ENCODE measurements around the gene SNRK. TPM values are rescaled to one million over a fixed set of nuclear protein-coding genes. Genes with fewer than 3 reads are reported as not detected.

Gene SNRK
- polyA plus RNA-seq, 3 donors = 53.7 to 56.8 (median 54.1) TPM

DNA sequence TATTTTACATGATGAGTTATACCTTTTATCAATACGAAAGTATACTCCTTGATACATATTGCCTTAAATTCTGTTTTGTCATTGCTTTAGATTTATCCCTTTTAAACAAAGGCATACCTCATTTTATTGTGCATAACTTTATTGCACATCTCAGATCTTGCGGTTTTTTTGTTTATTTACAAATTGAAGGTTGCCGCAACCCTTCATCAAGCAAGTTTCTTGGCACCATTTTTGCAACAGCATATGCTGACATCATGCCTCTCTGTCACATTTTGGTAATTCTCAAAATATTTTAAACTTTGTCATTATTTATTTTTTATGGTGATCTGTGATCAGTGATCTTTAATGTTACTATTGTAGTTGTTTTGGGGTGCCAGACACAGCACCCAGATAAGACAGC, 20.9 kb downstream of the SNRK start:
- DNase-seq (ENCODE audit: low read depth in 3 of 3, low spot score in 2 of 3) = no peak

DNA sequence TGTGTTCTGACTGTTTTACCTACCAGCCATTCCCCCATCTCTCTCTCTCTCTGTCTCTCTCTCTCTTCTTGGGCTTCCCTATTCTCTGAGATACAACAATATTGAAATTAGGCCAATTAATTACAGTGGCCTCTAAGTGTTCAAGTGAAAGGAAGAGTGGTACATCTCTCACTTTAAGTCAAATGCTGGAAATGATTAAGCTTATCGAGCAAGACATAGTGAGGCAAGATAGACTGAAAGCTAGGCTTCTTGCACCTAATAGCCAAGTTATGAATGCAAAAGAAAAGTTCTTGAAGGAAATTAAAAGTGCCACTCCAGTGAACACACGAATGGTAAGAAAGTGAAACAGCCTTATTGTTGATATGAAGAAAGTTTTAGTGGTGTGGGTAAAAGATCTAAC, 21.3 kb downstream of the SNRK start:
- no peak for DNase-seq (ENCODE audit: low read depth in 3 of 3, low spot score in 2 of 3)

DNA sequence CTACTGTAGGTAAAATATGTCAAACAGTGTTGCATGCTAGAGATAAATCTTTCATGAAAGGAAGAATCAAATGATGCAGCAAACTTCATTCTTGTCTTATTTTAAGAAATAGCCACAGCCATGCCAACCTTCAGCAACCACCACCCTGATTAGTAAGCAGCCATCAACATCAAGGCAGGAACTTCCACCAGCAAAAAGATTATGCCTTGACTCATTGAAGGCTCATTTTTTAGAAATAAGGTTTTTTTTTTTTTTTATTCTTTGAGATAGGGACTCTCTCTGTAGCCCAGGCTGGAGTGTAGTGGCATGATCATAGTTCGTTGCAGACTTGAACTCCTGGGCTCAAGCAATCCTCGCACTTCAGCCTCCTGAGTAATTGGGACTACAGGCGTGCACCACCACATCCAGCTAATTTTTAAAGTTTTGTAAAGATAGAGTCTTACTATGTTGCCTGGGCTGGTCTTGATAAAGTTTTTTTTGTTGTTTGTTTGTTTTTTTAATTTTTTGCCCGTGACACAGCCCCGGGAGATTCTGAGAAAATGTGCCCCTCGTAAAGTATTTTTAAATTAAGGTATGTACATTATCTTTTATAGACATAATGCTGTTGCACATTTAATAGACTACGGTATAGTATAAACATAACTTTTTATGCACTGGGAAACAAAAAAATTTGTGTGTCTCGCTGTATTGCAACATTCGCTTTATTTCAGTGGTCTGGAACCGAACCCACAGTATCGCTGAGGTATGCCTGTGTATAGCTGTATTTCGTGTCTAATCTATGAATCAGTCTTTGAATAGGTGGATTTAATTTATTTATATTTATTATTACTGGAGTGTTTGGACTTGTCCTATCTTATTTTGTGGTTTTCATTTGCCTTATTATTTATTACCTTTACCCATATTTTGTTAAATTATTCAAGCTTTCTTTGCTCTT, 23.3 kb downstream of the SNRK start:
- no peak for DNase-seq (ENCODE audit: low read depth in 3 of 3, low spot score in 2 of 3)

DNA sequence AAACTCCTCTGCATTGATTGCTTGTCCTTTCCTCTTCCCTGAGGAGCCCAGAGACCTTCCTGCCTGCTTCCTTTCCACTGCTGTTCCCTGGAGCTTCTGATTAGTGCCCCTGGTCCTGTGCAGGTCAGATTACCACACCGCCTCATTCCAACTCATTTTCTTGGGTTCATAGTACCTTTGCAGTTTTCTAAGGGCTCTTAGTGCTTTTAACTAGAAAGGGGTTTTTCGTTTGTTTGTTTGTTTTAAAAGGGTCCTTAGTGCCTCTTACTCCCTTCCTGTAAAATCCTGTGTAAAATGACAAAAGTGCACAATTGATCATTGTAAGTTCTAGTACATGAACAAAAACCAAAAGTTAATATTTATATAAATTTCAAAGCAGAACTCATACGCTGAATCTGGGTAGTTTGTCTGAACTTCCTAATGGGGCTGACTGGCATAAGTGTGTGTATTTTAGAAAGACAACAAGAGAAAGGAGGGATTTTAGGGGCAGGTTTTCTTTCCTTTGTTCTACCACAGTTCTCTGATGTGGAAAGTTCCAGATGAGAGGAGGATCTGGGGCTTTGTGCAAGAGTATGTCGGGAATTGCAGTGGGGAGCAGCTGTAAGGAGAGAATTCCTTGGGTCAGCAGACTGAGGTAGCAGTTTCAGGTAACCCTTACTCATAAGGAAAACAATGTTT, 30.6 kb downstream of the SNRK start:
- no peak for DNase-seq (ENCODE audit: low read depth in 3 of 3, low spot score in 2 of 3)

DNA sequence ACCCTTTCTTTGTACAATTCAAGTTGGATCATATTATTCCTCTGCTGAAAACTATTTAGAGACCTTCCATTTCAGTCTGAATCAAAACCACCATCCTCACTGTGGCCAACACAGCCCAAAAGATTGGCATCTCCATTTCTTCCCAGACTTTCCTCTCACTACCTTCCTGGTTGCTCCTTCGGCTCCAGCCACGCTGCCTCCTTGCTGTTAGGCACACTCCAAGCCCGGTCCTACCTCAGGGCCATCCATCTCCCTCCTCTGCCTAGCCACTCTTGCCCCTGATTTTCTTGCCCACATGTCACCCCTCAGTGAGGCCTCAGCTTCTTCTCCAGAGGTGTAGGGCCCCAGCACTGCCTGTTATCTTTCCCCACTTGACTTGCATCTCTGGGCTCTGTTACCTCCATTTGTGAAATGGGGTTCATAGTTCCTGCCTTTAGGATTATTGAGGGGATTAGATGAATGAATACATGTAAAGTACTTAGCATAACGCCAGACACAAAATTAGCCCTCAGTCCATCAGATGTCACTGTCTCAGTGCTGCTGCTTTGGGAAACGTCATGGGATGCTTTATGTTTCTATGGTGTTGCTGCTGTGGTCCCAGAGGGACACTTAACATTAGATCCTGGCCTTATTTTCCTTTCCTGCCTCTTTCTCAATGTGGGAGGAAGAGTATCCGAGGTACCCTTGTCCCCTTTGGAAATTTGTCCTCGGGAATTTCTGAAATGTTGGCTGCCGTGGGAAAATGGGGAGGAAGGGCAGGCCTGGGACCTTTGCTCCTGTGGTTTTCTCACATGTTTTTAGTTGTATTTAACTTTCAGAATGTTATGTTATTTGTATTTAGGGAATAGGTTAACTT, 31.3 kb downstream of the SNRK start:
- DNase-seq (ENCODE audit: low read depth in 3 of 3, low spot score in 2 of 3) = peak in 1 of 3 donors; percentile 18

DNA sequence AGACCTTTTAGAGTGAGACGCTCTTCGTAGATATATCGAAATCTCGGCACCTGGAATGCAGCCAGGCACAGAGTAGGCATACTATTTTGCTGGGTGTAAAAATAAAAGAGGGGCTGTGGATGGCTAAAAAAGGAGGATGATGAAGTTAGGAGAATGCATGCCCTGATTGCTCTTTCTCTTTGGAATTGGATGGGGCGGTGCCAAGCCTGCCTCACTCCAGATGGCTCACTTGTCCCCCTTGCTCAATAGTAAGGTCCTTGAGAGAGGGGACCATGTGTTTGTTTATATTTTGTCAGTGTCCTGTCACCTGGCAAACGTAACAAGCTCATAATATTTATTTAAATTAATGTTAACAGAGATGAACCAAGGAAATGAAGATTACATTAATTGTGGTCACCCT, 33.0 kb downstream of the SNRK start:
- DNase-seq (ENCODE audit: low read depth in 3 of 3, low spot score in 2 of 3) = no peak

DNA sequence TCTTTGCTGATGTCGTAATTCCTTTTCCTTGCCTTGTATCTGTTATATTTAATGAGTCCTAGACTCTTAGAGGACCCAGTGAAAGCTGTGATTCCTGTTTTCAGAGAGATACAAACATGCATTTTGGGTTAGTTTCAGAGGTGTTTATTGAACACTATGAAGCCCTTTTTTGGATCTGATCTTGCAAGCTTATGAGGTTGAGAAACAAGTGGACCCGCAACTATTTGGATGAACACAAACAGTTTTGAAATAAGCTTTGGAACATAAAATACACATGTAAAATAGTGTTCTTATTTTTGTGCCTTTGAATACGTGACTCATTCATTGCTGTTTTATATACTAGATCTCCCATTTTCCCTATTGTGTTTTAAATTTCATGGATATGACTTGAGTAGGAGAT, 33.5 kb downstream of the SNRK start:
- no peak for DNase-seq (ENCODE audit: low read depth in 3 of 3, low spot score in 2 of 3)

DNA sequence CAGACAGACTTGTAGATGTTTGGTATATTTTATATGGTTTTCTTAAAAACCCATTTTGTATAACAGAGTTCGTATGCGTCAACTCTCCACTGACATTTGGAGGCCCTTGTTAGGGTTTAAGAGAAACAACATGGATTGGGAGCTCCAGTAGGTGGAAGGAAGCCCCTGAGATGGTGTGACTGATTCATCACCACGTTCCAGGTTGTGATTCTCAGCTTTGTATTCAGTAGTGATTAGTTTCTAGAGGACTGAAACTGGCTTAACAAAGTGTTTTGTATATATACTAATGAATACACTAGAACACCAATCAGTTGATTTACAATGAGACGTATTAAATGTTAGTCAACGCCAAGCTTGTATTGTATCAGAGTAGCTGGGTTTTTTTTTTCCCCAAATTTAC, 33.9 kb downstream of the SNRK start:
- no peak for DNase-seq (ENCODE audit: low read depth in 3 of 3, low spot score in 2 of 3)

DNA sequence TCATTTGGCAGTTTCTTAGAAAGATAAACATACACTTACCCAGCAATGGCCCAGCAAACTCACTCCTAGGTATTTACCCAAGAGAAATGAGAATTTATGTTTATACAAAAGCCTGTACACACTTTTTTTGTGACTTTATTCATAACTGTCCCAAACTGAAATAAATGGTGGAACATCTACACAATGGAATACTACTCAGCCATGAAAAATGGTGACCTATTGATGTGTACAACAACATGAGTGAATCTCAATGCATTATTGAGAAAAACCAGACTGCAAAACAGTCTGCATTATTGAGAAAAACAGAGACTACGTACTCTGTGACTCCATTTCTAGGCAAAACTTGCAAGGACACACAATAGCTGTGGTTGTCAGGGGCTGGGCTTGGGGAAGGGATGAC, 37.2 kb downstream of the SNRK start:
- DNase-seq (ENCODE audit: low read depth in 3 of 3, low spot score in 2 of 3) = no peak

DNA sequence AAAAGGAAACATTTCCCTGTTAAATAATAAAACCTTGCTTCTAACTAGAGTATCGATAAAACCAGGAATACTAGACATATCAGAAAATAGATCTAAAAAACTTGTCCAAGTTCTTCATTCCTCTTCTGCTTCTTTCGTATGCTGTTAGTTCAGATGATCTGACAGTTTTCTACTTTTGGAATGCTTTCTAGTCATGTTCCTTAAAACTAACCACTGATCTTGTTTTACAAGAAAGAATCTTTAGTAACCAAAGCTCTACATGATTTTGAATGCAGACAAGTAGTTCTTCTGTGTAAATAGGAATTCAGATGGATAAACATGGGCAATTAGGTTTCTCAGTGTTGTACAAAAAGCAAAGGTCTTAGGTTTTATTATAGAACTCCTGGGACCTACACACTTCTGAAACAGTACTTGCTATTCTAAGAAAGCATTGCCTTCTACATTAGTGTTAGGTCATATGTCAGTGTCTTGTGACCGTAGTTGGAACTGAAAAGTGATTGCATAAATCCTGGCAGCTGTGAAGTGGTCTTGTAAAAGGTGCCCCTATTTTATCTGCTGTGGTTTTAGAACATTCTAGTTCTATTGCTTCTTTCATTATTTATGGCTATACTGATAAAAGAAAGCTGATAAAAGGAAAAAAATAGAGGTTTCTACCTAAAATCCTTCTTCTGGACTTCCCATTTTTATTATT, 40.7 kb downstream of the SNRK start:
- no peak for DNase-seq (ENCODE audit: low read depth in 3 of 3, low spot score in 2 of 3)

DNA sequence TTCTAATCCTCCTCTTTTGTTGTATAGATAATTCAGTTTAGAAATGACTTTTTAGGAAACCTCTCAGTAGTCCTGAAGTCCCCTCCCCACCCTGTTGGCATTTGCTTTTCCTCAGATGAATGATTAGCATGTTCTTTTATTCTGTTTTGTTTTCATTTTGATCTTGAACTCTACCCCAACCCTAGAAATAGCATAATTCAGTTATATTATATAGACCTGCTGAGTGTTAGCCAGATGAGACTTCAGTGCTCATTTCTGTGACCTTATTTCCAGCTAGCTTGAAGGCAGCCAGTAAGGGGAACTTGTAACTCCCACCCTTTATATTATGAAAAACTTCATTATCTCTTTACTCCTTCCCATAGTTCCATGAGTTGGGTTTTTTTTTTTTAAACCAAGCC, 41.2 kb downstream of the SNRK start:
- no peak for DNase-seq (ENCODE audit: low read depth in 3 of 3, low spot score in 2 of 3)

DNA sequence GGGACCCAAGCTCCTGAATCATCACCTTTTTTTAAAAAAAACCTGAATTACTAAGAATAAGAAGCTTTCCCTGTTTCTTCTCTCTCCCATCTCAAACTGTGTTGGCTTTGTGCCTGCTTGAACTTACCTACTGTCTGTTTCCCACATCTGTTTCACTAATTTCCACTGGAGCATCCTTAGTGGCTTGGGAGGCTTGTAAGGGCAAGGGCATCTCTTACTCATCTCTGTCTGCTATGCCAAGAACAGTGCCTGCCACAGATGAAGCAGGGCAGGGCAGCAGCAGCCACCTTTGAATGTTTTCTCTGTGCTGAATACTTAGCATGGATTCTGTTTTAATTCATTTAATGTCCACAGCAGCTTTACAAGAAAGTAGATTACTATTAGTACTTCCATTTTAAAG, 42.3 kb downstream of the SNRK start:
- no peak for DNase-seq (ENCODE audit: low read depth in 3 of 3, low spot score in 2 of 3)

DNA sequence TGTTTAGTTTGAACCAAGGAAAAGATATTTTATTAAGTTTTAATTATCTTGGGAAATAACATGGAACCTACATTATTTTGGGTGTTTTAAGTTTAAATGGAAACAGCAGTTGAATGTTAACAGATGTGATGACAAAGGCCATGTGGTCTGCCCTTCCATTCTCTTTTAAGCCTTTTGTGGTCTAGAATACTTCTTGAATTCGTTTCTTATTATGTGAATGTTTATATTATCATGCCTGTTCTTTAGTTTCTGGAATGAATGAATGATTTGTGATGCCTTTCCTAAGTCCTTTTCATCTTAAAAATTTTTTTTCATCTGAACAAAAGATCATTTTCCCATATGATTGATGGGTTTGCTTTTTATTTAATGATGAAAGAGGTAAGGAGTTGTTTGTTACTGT, 44.6 kb downstream of the SNRK start:
- DNase-seq (ENCODE audit: low read depth in 3 of 3, low spot score in 2 of 3) = no peak

DNA sequence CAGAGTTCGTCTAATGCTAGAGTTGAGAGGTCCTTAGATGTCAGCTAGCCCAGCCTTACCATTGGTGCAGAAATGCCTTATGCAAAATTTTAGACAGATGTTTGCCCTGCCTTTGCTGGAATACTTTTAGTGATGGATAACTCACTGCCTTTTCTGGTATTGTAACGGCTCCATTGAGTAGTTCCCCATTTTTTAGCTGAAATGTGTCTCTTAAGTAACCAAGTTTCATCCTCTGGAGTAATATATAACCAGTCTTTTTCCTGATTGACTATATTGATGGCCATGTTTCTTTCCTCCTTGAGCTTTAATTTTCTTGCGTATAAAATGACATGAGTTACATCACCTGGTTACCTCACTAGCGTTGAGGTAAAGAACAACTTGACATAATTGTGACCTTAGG, 45.0 kb downstream of the SNRK start:
- no peak for DNase-seq (ENCODE audit: low read depth in 3 of 3, low spot score in 2 of 3)

DNA sequence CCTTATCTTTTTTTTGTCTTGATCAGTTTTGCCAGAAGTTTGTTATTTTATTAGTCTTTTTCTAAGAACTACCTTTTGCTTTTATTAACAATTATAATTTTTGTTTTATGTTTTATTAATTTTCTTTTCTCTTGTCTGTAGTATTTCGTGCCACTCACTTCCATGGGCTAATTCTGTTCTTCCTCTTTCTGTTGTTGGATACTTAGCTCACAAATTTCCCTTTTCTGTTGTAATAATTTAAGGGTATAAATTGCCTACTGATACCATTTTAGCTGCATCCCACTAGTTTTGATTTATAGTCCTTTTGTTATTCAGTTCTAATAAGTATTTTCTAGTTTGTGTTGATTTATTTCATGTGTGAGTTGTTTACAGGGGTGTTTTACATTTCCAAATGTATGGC, 48.6 kb downstream of the SNRK start:
- DNase-seq (ENCODE audit: low read depth in 3 of 3, low spot score in 2 of 3) = no peak

DNA sequence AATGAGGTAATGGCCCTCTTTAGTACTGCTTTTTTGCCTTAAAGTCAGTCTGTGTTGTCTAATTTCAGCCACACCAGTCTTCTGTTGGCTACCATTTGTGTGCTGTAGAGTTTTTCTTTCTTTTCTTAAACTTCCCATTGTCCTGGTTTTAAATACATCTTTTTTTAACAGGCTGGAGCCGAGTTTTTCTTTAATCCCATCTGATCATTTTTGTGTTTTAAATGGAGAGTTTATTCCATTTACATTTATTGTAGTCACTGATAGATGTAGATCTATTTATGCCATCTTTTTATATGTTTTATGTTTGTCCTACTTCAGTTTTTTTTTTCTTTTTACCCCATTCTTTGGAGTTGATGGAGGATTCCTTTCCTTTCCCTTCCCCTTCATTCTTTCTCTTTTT, 49.5 kb downstream of the SNRK start:
- no peak for DNase-seq (ENCODE audit: low read depth in 3 of 3, low spot score in 2 of 3)

DNA sequence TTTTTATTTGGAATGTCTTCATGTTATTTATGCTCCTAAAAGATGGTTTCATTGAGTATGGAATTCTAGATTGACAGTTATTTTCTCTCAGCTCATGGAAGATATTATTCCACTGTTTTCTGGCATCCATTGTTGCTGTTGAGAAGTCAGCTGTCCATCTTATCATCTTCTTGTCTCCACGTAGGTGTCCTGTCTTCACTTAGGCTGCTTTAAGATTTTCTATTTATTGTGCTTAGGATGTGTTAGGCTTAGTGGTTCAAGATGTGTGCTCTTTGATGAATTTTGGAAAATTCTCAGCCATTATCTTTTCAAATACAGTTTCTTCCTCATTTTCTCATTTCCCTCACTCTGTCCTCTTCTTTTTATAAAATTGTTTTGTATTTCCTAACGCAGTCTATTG, 52.0 kb downstream of the SNRK start:
- no peak for DNase-seq (ENCODE audit: low read depth in 3 of 3, low spot score in 2 of 3)

DNA sequence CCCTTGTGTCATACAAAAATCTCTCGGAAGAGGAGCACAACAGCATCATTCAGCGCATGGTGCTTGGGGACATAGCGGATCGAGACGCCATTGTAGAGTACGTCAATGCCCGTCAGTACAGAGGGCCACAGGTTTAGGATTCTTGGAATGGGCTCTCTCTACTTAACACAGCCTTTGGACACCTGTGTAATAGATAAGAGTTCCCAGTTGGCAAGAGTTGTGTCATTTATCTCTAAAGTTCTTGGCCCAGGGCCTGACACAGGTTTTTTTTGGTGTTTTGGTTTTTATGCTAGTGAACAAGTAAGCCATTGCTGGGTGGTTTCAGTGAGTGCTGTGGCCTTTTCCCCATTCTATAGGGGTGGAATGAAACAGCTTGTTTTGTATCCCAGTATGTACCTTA, 54.1 kb downstream of the SNRK start:
- DNase-seq (ENCODE audit: low read depth in 3 of 3, low spot score in 2 of 3) = no peak

DNA sequence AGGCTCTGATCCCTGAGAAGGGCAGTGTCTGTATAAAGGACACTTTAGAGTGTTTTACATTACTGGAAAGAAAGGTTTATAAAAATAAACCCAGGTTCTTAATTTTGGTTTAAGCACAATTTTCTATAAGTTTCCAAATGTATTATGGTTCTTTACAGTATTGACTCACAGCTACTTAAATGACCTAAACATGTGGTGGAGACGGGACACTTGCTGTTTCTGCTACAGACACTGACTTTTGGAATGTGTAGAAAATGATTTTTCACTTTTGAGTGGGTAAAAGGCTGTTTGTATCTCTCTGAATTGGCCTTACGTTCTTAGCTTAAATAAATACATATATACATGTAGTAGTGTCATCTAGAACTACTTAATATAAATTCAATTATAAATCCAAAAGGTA, 55.4 kb downstream of the SNRK start:
- no peak for DNase-seq (ENCODE audit: low read depth in 3 of 3, low spot score in 2 of 3)

DNA sequence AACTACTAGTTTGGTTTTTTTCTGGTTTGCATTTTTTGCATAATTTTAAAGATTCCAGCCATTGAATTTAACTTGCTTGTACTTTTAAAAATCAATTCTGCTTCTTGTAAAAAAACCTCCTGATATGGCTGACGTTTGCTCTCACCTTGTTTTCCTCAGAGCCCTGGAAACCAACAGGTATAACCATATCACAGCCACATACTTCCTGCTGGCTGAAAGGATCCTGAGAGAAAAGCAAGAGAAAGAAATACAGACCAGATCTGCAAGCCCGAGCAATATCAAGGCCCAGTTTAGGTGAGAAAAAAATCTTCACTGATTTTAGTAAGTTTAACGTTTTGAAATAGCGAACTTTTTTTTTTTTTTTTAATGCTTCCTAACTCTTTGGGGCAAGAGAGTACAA, 56.8 kb downstream of the SNRK start:
- no peak for DNase-seq (ENCODE audit: low read depth in 3 of 3, low spot score in 2 of 3)

DNA sequence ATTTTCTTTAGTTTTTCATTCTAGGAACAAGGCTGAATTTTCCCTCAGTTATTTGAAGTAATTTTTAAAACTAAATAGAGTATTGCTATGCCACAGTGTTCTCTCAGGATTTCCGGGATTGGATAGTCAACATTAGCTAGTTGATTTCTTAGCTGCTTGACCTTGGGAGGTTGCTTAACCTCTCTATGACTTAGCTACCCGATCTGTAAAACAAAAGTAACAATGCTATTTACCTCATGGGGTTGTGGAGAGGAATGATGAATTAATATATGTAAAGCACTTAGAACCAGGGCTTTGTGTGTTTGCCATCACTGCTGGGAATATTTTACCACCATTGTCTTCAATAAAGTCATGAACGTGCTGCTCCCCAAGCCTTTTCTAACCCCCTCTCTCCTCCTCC, 57.5 kb downstream of the SNRK start:
- no peak for DNase-seq (ENCODE audit: low read depth in 3 of 3, low spot score in 2 of 3)

Measured in right renal cortex interstitium (tissue), 3 donors.